Esophagus squamous epithelium (tissue), 5 donors: ENCODE data around the gene FRRS1L. TPM values are rescaled to one million over a fixed set of nuclear protein-coding genes. Genes with fewer than 3 reads are reported as not detected.

Experiments
- DNase-seq: peaks from one replicate; lab custom pipeline; 2025; lab: John Stamatoyannopoulos, UW
- H3K27ac ChIP-seq, 4 donors: fragments of 200-600 bp; sonication (generic); one replicate each; pipeline ENCODE4 v1.5.1; 2016 to 2019; ENCODE audit warnings: mild to moderate bottlenecking in 1 of 4
- H3K27me3 ChIP-seq, 4 donors: fragments of 200-600 bp; sonication (generic); 1 replicate in 3 of 4; 2 replicates in 1 of 4; pipeline versions ENCODE4 v1.5.1 to v1.6.0; 2017 to 2021; ENCODE audit warnings: antibody characterized with exemption in 1 of 4
- H3K36me3 ChIP-seq, 3 donors: fragments of 200-600 bp; sonication (generic); one replicate each; pipeline ENCODE4 v1.5.1; 2016 to 2019
- H3K4me1 ChIP-seq, 3 donors: fragments of 200-600 bp; sonication (generic); one replicate each; pipeline ENCODE4 v1.5.1; 2017 to 2019
- H3K4me3 ChIP-seq, 4 donors: fragments of 200-600 bp; sonication (generic); 1 replicate in 3 of 4; 2 replicates in 1 of 4; pipeline ENCODE4 v1.5.1; 2016 to 2019; ENCODE audit warnings: mild to moderate bottlenecking in 2 of 4, moderate library complexity in 1 of 4
- H3K9me3 ChIP-seq, 3 donors: fragments of 200-600 bp; sonication (generic); one replicate each; pipeline ENCODE4 v1.5.1; 2016 to 2019
- CTCF ChIP-seq, 6 experiments: fragments of 450-650 bp in 4 of 6; fragments of 200-600 bp in 2 of 6; sonication (generic) in 2 of 6; IDR thresholded peaks; one replicate each; pipeline ENCODE4 v1.5.1; 2016 to 2019; ENCODE audit warnings: antibody characterized with exemption in 6 of 6, mild to moderate bottlenecking in 4 of 6, moderate library complexity in 4 of 6
- POLR2A ChIP-seq, 4 donors: fragments of 450-650 bp; IDR thresholded peaks; one replicate each; pipeline ENCODE4 v1.6.1; 2017; ENCODE audit warnings: antibody characterized with exemption in 4 of 4, mild to moderate bottlenecking in 4 of 4, moderate library complexity in 3 of 4
- WGBS, 2 donors: methylation state at CpG; one replicate each; pipeline ENCODE4 v1.1.5; 2018; 5-methylcytosine and 5-hydroxymethylcytosine counted together
- intact Hi-C: fragments of 100-400 bp; cut with DNase I; formaldehyde crosslinking; loops from one replicate; pipeline ENCODE4 v1.15.0; 2022
- total RNA-seq, 4 donors: library from RNA; depleted of rRNA; stranded (reverse); fragments of >200 nt; gene quantifications; one replicate each; pipeline ENCODE4 v1.1.0, GENCODE V29; 2016
- donor health status: DM: yes; HTN: yes; CAD: no.

FRRS1L gene
- total RNA-seq, 4 donors from 2014 or later, result 0.04 to 1.5 (median 0.12) TPM; not detected in 1

DNA sequence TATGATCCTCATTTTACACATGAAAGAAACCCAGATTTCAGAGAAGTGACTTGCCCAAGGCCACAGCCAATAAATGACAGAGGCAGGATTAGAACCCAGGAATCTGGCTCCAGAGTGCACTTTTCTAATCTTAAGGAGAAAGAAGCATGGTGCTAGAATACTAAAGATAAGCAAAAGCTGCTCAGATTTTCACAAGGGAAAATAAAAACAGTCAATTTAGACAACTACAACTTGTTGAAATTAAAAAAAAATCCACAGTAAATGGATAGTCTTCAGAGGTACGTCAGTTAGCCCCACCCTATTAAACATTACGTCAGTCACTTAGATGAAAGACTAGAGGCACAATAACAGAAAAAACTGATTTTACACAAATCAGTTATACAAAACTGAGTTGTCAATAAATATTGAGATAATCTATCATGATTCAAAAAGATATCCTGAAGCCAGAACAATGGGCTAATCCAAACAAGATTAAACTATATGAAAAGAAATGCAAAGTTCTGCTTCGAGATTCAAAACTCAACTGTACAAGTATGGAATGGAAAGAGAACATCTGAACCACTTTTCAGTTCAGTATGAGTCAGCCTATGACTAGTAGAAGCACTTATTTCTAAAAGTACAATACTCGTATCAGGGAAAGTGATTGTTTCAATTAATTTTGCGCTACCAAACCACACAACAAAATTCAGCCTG, 56.6 kb downstream of the FRRS1L start:
- H3K27ac ChIP-seq, result peak overlapping the region; percentile 30 to 81 (median 70)
- 8 to 13% methylated on average over 5 of the region's 5 CpGs for WGBS, 2 donors
- no peaks in the 10 kb centered on the region for H3K27me3 ChIP-seq
- peaks cover 0 to 6% (median 0%) of the 10 kb centered on the region in 3 donors for H3K36me3 ChIP-seq
- DNase-seq, result no peak
- peaks cover 5 to 89% (median 48%) of the 10 kb centered on the region in 3 donors for H3K4me1 ChIP-seq
- TF ChIP-seq CTCF (IDR thresholded peaks at IDR 0.05), result no peak
- no peak for TF ChIP-seq POLR2A (IDR thresholded peaks at IDR 0.05)
- peak overlapping the region in 2 of 4 donors; percentile 1 to 7 for H3K4me3 ChIP-seq
- H3K9me3 ChIP-seq, result no peaks in the 10 kb centered on the region
- intact Hi-C loops, result no loop called here

DNA sequence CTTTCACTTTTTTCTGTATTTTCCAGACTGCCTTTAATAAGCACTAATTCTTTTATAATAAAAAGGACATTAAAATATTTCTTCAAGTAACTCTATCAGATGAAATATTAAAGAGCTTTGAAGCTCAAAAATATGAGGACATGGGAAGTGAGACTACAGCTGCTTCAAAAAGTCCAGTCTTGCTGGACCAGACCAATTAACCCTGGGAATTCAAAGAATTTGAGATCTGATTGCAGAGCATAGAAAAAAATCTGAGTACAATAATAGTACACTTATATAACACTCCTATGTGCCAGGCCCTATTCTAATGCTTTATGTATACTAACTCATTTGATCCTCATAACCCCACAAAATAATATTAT, 57.1 kb downstream of the FRRS1L start:
- Histone ChIP-seq H3K27me3 (no peaks in the 10 kb centered on the region), H3K4me3 (no peak overlapping the region), H3K9me3 (no peaks in the 10 kb centered on the region), H3K36me3 (peaks cover 0 to 12% (median 0%) of the 10 kb centered on the region in 3 donors), H3K27ac (peak overlapping the region; percentile 30 to 81 (median 70)), H3K4me1 (peaks cover 5 to 84% (median 44%) of the 10 kb centered on the region in 3 donors)
- TF ChIP-seq CTCF (IDR thresholded peaks at IDR 0.05), result no peak
- no peak for TF ChIP-seq POLR2A (IDR thresholded peaks at IDR 0.05)
- intact Hi-C loops, result no loop called here
- DNase-seq, result no peak

- Histone ChIP-seq H3K36me3 (peaks cover 0 to 26% (median 0%) of the 10 kb centered on the region in 3 donors), H3K27ac (peak overlapping the region in 3 of 4 donors; percentile 25 to 81 (median 79)), H3K4me1 (peaks cover 0 to 68% (median 34%) of the 10 kb centered on the region in 3 donors), H3K27me3 (no peaks in the 10 kb centered on the region), H3K9me3 (no peaks in the 10 kb centered on the region), H3K4me3 (no peak overlapping the region)
- 38 to 51% methylated on average over 4 of the region's 4 CpGs for WGBS, 2 donors
- DNase-seq, result no peak
- TF ChIP-seq POLR2A (IDR thresholded peaks at IDR 0.05) (no peak), CTCF (IDR thresholded peaks at IDR 0.05) (no peak)
- intact Hi-C loops, result no loop called here
Observed at GRCh38 chr9:109108318-109108717, 58.7 kb downstream of the FRRS1L start.

- Histone ChIP-seq H3K27ac (peak overlapping the region in 3 of 4 donors; percentile 70 to 81 (median 79)), H3K4me1 (peaks cover 0 to 66% (median 34%) of the 10 kb centered on the region in 3 donors), H3K27me3 (no peaks in the 10 kb centered on the region), H3K36me3 (peaks cover 0 to 30% (median 0%) of the 10 kb centered on the region in 3 donors), H3K4me3 (no peak overlapping the region), H3K9me3 (no peaks in the 10 kb centered on the region)
- TF ChIP-seq POLR2A (IDR thresholded peaks at IDR 0.05), result no peak
- no peak for TF ChIP-seq CTCF (IDR thresholded peaks at IDR 0.05)
- intact Hi-C loops, result no loop called here
- WGBS, 2 donors, result 29 to 32% methylated on average over 4 of the region's 4 CpGs
- no peak for DNase-seq
Observed at GRCh38 chr9:109107402-109108240, 59.4 kb downstream of the FRRS1L start.

DNA sequence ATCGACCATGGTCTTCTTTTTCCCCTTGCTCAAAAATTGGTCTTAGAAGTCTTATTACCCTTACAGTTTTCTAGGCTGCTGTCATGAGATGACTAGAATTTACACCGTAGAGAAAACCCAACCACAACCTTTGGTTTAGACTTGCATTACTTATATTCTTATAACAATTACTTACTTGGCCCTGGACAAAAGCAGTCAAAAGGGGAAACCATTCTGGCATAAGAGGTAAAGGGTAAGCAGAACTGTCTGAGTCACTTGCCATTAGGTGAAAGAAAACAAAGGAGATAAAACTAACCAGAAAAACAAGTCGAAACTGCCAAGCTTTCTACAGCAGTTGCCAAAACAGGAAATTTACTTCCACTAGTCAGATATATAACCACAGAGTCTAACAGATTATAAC, 65.2 kb downstream of the FRRS1L start:
- Histone ChIP-seq H3K9me3 (no peaks in the 10 kb centered on the region), H3K4me3 (peak overlapping the region in 1 of 4 donors; percentile 8), H3K27me3 (no peaks in the 10 kb centered on the region), H3K4me1 (peaks cover 38 to 67% (median 49%) of the 10 kb centered on the region in 3 donors), H3K36me3 (peaks cover 0 to 30% (median 0%) of the 10 kb centered on the region in 3 donors), H3K27ac (peak overlapping the region; percentile 29 to 81 (median 73))
- WGBS, 2 donors, result 6 to 13% methylated on average over 3 of the region's 3 CpGs
- no peak for TF ChIP-seq CTCF (IDR thresholded peaks at IDR 0.05)
- no peak for TF ChIP-seq POLR2A (IDR thresholded peaks at IDR 0.05)
- intact Hi-C loops, result no loop called here
- no peak for DNase-seq
